ENCODE results near the gene TREM1.

The TREM1 gene

GRCh38 chr6:41331401-41332150 lies 45.1 kb upstream of the TREM1 start:
- H3K4me3 ChIP-seq (ENCODE audit: low read depth, low read length): no peak overlapping the region
- no peak for DNase-seq (ENCODE audit: low read depth)
- in situ Hi-C loops (cut with HindIII; ENCODE audit: low sequenced_read_pairs): no loop called here
- no peak for TF ChIP-seq CTCF (IDR thresholded peaks at IDR 0.05; ENCODE audit: low read depth, low read length, missing control alignments)

DNA sequence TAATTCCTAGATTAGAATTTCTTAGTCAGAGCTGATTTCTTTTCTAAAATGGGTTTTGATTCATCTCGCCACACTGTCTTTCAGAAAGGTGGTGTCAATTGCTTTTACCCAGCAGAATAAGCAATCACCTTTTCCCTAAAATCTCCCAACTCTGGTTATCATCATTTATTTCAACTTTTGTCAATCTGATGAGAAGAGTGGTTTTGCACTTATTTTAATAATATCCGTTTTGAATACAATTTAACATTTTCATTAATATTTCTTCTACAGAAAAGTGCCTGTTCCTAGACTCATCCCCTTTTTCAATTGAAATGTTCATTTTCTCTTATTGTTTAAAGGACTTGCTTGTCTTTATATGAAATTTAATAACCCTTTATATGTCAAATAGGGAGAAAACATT lies 40.7 kb upstream of the TREM1 start:
- DNase-seq (ENCODE audit: low read depth): no peak
- no peak for TF ChIP-seq CTCF (IDR thresholded peaks at IDR 0.05; ENCODE audit: low read depth, low read length, missing control alignments)
- in situ Hi-C loops (cut with HindIII; ENCODE audit: low sequenced_read_pairs): no loop called here
- no peak overlapping the region for H3K4me3 ChIP-seq (ENCODE audit: low read depth, low read length)

DNA sequence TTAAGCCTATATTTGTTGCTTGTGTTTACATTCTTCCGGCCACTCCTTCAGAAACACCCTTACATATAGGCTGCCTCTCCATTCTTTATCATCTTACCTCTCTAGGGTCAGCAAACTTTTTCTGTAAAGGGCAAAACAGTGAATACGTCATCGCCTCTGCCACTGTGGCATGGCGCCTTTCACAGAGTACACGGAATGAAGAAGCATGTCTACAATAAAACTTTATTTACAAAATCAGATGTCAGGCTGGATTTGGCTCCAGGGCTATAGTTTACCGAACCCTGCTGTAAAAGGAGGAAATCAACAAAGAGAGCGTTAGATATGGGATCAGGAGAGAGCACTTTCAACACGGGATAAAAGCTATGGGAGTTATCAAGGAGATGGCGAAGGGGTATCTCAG lies 39.6 kb upstream of the TREM1 start:
- DNase-seq (ENCODE audit: low read depth): no peak
- TF ChIP-seq CTCF (IDR thresholded peaks at IDR 0.05; ENCODE audit: low read depth, low read length, missing control alignments): no peak
- H3K4me3 ChIP-seq (ENCODE audit: low read depth, low read length): no peak overlapping the region
- in situ Hi-C loops (cut with HindIII; ENCODE audit: low sequenced_read_pairs): no loop called here

GRCh38 chr6:41325446-41326066 lies 39.1 kb upstream of the TREM1 start:
- DNase-seq (ENCODE audit: low read depth): no peak
- in situ Hi-C loops (cut with HindIII; ENCODE audit: low sequenced_read_pairs): no loop called here

GRCh38 chr6:41321183-41321582 lies 34.7 kb upstream of the TREM1 start:
- TF ChIP-seq CTCF (IDR thresholded peaks at IDR 0.05; ENCODE audit: low read depth, low read length, missing control alignments): no peak
- no peak overlapping the region for H3K4me3 ChIP-seq (ENCODE audit: low read depth, low read length)
- in situ Hi-C loops (cut with HindIII; ENCODE audit: low sequenced_read_pairs): no loop called here
- DNase-seq (ENCODE audit: low read depth): no peak

More at GRCh38 chr6:41325446-41326066, 39.1 kb upstream of the TREM1 start:
- no peak for TF ChIP-seq CTCF (IDR thresholded peaks at IDR 0.05; ENCODE audit: low read depth, low read length, missing control alignments)
- H3K4me3 ChIP-seq (ENCODE audit: low read depth, low read length): no peak overlapping the region

DNA sequence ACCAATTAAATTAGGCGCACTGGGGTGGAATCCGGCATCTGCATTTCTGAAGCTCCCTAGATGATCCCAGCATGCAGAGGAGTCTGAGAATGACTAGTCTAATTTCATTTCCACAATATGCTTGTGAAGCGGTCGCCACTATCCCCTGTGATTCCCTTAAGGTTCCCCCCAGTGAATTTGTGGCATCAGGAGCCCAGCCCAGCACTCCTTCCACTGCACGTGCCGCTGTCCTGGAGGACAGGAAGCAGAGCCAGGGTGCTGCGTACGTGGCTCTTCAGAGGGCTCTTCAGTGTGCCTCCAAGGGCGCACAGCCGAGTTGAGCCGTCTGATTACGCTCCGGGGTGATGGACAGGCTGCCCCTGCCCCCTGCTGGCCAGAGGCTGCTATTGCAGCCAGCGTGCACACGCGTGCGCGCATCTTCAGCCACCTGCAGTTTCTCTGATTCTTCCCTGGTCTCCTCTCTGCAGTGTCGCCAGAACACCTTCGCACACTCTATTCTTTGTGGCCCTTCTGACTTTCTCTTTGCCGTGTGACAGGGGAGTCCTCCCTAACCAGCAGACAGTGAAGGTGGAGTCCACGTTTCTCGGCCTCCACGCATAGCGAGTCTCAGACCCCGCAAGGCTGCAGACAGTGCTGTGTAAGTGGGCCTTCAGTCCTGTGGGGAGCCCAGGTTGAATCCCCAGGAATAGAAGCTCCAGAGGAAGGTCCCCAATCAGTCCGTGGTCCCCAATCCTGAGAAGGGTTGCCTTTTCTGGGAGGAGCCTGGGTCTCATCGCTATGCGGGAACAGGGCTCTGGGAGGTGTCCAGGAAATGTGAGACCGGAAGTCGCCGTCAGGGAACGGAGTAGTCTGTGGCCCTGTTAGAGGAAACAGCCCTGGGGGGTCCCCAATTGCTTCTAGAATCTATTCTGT lies 32.4 kb upstream of the TREM1 start:
- peak; percentile 99 for TF ChIP-seq CTCF (IDR thresholded peaks at IDR 0.05; ENCODE audit: low read depth, low read length, missing control alignments)
- in situ Hi-C loops (cut with HindIII; ENCODE audit: low sequenced_read_pairs): no loop called here
- peak overlapping the region; percentile 19 for H3K4me3 ChIP-seq (ENCODE audit: low read depth, low read length)

More for the DNA sequence above, 32.4 kb upstream of the TREM1 start:
- DNase-seq (ENCODE audit: low read depth): peak; percentile 11
